ENCODE results near the gene DCXR.

Gene DCXR

DNA sequence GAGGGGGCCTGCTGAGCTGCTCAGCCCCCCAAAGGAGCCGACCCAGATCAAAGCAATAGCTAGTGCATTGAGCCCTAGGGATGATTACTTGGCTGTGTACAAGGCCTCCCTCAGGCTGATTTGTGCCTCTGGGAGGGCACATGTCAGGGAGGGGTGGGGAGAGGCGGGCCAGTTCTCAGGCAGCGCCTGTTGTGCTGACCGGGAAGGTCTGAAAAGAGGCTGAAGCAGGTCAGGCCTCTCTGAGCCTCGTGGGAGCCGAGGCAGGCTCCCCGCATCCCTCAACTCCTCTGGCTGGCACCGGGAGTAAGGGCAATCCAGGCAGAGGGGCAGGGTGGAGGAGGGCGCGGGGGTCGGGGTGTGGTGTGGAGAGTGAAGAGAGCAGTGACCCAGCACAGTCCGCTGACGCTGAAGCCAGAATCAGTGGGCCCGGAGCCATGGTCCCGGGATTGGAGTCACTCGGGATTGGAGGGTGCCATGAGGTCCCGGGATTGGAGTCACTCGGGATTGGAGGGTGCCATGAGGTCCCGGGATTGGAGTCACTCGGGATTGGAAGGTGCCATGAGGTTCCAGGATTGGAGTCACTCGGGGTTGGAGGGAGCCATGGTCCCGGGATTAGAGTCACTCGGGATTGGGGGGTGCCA lies 3.0 kb downstream of the DCXR start:
- H3K4me2 ChIP-seq (ENCODE audit: low read length): no peak overlapping the region

DNA sequence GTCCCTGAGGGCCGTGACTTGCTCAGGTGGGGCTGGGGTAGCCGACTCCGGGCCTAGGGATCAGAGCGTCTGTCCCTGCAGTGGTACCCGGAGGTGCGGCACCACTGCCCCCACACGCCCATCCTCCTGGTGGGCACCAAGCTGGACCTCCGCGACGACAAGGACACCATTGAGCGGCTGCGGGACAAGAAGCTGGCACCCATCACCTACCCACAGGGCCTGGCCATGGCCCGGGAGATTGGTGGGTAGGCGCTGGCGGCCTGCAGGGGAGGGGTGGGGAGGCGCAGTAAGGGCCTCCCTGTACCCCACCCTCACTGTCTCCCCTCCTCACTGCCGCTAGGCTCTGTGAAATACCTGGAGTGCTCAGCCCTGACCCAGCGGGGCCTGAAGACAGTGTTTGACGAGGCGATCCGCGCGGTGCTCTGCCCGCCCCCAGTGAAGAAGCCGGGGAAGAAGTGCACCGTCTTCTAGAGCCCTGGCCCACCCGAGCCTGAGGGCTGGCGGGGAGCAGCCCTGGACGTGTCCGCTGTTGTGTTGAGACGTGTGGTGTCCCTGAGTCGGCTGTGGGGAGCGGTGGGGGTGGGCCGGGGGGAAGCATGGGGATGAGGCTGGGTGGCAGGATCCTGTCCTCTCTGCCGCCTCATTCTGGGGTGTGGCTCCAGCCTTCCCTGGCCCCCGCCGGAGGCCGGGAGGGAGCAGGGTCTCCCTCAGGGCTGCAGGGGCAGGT lies 4.0 kb downstream of the DCXR start:
- Histone ChIP-seq H3F3A (ENCODE audit: insufficient read depth, low read length) (no peaks in the 10 kb centered on the region; the same call in 1 of the 2 replicates), H3K4me3 (ENCODE audit: low read depth, low read length, poor library complexity, severe bottlenecking) (no peak overlapping the region), H3K79me2 (ENCODE audit: insufficient read depth, low read length) (no peaks in the 10 kb centered on the region), H2AFZ (ENCODE audit: low read length) (no peak overlapping the region), H3K4me2 (ENCODE audit: low read length) (no peak overlapping the region), H3K4me1 (ENCODE audit: insufficient read depth, low read length, severe bottlenecking) (peaks cover 39% of the 10 kb centered on the region), H3K27ac (ENCODE audit: low read depth, low read length, poor library complexity, severe bottlenecking) (no peak overlapping the region), H3K9me3 (ENCODE audit: low read length) (no peaks in the 10 kb centered on the region), H4K20me1 (ENCODE audit: insufficient read depth, low read length) (no peaks in the 10 kb centered on the region), H3K9ac (ENCODE audit: low read length) (no peak overlapping the region), H3K36me3 (ENCODE audit: insufficient read depth, low read length) (peaks cover 10% of the 10 kb centered on the region; the same call in 1 of the 2 replicates), H3K9me2 (ENCODE audit: low read depth, low read length) (no peaks in the 10 kb centered on the region), H3K27me3 (ENCODE audit: insufficient read depth, low read length) (no peaks in the 10 kb centered on the region)
- TF ChIP-seq, protein P1, sequence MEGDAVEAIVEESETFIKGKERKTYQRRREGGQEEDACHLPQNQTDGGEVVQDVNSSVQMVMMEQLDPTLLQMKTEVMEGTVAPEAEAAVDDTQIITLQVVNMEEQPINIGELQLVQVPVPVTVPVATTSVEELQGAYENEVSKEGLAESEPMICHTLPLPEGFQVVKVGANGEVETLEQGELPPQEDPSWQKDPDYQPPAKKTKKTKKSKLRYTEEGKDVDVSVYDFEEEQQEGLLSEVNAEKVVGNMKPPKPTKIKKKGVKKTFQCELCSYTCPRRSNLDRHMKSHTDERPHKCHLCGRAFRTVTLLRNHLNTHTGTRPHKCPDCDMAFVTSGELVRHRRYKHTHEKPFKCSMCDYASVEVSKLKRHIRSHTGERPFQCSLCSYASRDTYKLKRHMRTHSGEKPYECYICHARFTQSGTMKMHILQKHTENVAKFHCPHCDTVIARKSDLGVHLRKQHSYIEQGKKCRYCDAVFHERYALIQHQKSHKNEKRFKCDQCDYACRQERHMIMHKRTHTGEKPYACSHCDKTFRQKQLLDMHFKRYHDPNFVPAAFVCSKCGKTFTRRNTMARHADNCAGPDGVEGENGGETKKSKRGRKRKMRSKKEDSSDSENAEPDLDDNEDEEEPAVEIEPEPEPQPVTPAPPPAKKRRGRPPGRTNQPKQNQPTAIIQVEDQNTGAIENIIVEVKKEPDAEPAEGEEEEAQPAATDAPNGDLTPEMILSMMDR (IDR thresholded peaks at IDR 0.05; ENCODE audit: low read length): no peak
- no peak for TF ChIP-seq EZH2 (IDR thresholded peaks at IDR 0.05; ENCODE audit: borderline replicate concordance, low read length)

More for the DNA sequence above, 3.0 kb downstream of the DCXR start:
- Histone ChIP-seq H3K9ac (ENCODE audit: low read length) (no peak overlapping the region), H3F3A (ENCODE audit: insufficient read depth, low read length) (no peaks in the 10 kb centered on the region; the same call in 1 of the 2 replicates), H3K9me2 (ENCODE audit: low read depth, low read length) (no peaks in the 10 kb centered on the region), H3K27me3 (ENCODE audit: insufficient read depth, low read length) (no peaks in the 10 kb centered on the region), H3K79me2 (ENCODE audit: insufficient read depth, low read length) (no peaks in the 10 kb centered on the region), H4K20me1 (ENCODE audit: insufficient read depth, low read length) (no peaks in the 10 kb centered on the region), H3K4me3 (ENCODE audit: low read depth, low read length, poor library complexity, severe bottlenecking) (no peak overlapping the region), H3K4me1 (ENCODE audit: insufficient read depth, low read length, severe bottlenecking) (peaks cover 39% of the 10 kb centered on the region), H3K36me3 (ENCODE audit: insufficient read depth, low read length) (0 out of 2 replicates have a peak, but pooled peaks cover 10% of the 10 kb centered on the region), H3K27ac (ENCODE audit: low read depth, low read length, poor library complexity, severe bottlenecking) (no peak overlapping the region), H3K9me3 (ENCODE audit: low read length) (no peaks in the 10 kb centered on the region), H2AFZ (ENCODE audit: low read length) (no peak overlapping the region)
- no peak for TF ChIP-seq EZH2 (IDR thresholded peaks at IDR 0.05; ENCODE audit: borderline replicate concordance, low read length)
- TF ChIP-seq, protein P1 (IDR thresholded peaks at IDR 0.05; ENCODE audit: low read length): no peak

DNA sequence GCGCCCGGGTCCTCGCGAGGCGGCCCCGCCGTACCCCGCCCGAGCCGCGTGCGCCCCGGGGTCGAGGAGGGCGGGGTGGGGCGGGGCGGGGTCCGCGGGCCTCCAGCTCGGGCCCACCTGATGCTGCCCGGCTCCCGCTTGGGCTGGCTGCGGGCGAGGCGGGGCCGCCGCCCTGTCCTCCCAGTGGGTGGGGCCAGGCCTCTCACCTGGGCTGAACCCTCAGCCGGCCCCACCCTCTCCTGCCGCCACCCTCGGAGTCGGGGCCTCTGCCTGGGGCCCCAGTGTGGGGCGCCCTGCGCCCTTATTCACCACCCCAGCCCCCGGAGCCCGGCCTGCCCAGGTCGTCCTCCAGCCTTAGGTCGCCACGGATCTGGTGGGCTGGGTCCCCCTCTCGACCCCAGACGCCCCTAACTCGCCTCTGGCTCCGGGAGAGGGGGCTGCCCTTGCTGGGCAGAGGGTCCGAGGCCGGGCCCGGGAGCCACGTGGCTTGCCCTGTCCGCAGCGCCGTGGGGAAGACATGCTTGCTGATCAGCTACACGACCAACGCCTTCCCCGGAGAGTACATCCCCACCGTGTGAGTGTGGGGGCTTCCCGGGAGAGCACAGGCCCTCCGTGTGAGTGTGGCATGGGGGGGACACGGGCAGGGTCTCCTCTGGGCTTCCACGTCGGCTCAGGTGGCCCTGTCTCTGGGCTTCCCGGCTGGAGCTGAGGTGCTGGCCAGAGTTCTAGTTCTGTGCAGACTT lies 5.4 kb downstream of the DCXR start:
- Histone ChIP-seq H3K9ac (ENCODE audit: low read length) (peak overlapping the region; percentile 35; the same call in 1 of the 2 replicates), H3K4me2 (ENCODE audit: low read length) (peak overlapping the region; percentile 47), H3K4me3 (ENCODE audit: low read depth, low read length, poor library complexity, severe bottlenecking) (peak overlapping the region; percentile 50), H3K9me3 (ENCODE audit: low read length) (no peaks in the 10 kb centered on the region), H3K9me2 (ENCODE audit: low read depth, low read length) (no peaks in the 10 kb centered on the region), H3K27me3 (ENCODE audit: insufficient read depth, low read length) (no peaks in the 10 kb centered on the region), H3K79me2 (ENCODE audit: insufficient read depth, low read length) (no peaks in the 10 kb centered on the region), H4K20me1 (ENCODE audit: insufficient read depth, low read length) (no peaks in the 10 kb centered on the region), H3F3A (ENCODE audit: insufficient read depth, low read length) (no peaks in the 10 kb centered on the region; the same call in 1 of the 2 replicates), H3K27ac (ENCODE audit: low read depth, low read length, poor library complexity, severe bottlenecking) (no peak overlapping the region), H3K4me1 (ENCODE audit: insufficient read depth, low read length, severe bottlenecking) (peaks cover 34% of the 10 kb centered on the region), H3K36me3 (ENCODE audit: insufficient read depth, low read length) (peaks cover 10% of the 10 kb centered on the region; the same call in 1 of the 2 replicates), H2AFZ (ENCODE audit: low read length) (no peak overlapping the region)
- TF ChIP-seq, protein P1 (IDR thresholded peaks at IDR 0.05; ENCODE audit: low read length): no peak
- no peak for TF ChIP-seq EZH2 (IDR thresholded peaks at IDR 0.05; ENCODE audit: borderline replicate concordance, low read length)

All from OCI-LY1 (cell line).